Gastroesophageal sphincter (tissue), 4 donors: Measurements from ENCODE around the gene BRK1. TPM values are rescaled to one million over a fixed set of nuclear protein-coding genes. Genes with fewer than 3 reads are reported as not detected.
A peak's percentile ranks its signal among the peaks of the same experiment; 100 is the strongest.
"Not testable (repeated sequence)": the region's sequence is repeated elsewhere in the genome, so short reads cannot be mapped to it uniquely, and the experiment has no call there.

Source experiments
- ATAC-seq: fragments of 150-250 bp; one replicate; pipeline ENCODE4 v1.9.1; 2016; ENCODE audit warnings: mild to moderate bottlenecking, moderate library complexity
- H3K27ac ChIP-seq, 4 donors: fragments of 200-600 bp; sonication (generic) in 3 of 4; 1 replicate in 3 of 4; 2 replicates in 1 of 4; pipeline ENCODE4 v1.5.1; 2016 to 2019
- H3K27me3 ChIP-seq: fragments of 200-600 bp; sonication (generic); one replicate; pipeline ENCODE4 v1.5.1; 2019
- H3K36me3 ChIP-seq, 2 donors: fragments of 200-600 bp; sonication (generic); one replicate each; pipeline ENCODE4 v1.5.1; 2019; ENCODE audit warnings: control low read depth in 1 of 2
- H3K4me1 ChIP-seq, 3 donors: fragments of 200-600 bp; sonication (generic); 1 replicate in 2 of 3; 2 replicates in 1 of 3; pipeline ENCODE4 v1.5.1; 2016 to 2019; ENCODE audit warnings: control low read depth in 2 of 3
- H3K4me3 ChIP-seq, 2 donors: fragments of 200-600 bp; sonication (generic); one replicate each; pipeline ENCODE4 v1.5.1; 2019; ENCODE audit warnings: mild to moderate bottlenecking in 1 of 2, moderate library complexity in 1 of 2
- H3K9me3 ChIP-seq, 3 donors: fragments of 200-600 bp; sonication (generic); one replicate each; pipeline ENCODE4 v1.5.1; 2017 to 2019; ENCODE audit warnings: control low read depth in 2 of 3
- EP300 ChIP-seq: sonication (generic); formaldehyde crosslinking; IDR thresholded peaks from one replicate; pipeline ENCODE4 v1.6.1; 2017; ENCODE audit warnings: antibody characterized with exemption, mild to moderate bottlenecking
- POLR2A ChIP-seq, 2 donors: fragments of 450-650 bp; IDR thresholded peaks; one replicate each; pipeline ENCODE4 v1.6.1; 2017; ENCODE audit warnings: antibody characterized with exemption in 2 of 2, mild to moderate bottlenecking in 2 of 2, moderate library complexity in 1 of 2
- POLR2AphosphoS5 ChIP-seq: sonication (generic); formaldehyde crosslinking; IDR thresholded peaks from one replicate; pipeline ENCODE4 v1.6.1; 2017; ENCODE audit warnings: antibody characterized with exemption
- WGBS, 2 donors: methylation state at CpG; one replicate each; pipeline ENCODE4 v1.1.5; 2018; ENCODE audit warnings: low coverage in 1 of 2; 5-methylcytosine and 5-hydroxymethylcytosine counted together
- total RNA-seq, 4 donors: library from RNA; depleted of rRNA; stranded (reverse); fragments of >200 nt; gene quantifications; one replicate each; pipeline ENCODE4 v1.1.0, GENCODE V29; 2016
- TF ChIP-seq, protein P1 (sequence below), 4 experiments: fragments of 200-600 bp in 2 of 4; fragments of 450-650 bp in 2 of 4; sonication (generic) in 1 of 4; IDR thresholded peaks; one replicate each; pipeline ENCODE4 v1.5.1; 2017 to 2019; ENCODE audit warnings: antibody characterized with exemption in 4 of 4, mild to moderate bottlenecking in 2 of 4, moderate library complexity in 2 of 4

The BRK1 gene
- total RNA-seq, 4 donors from 2014 or later = 121 to 155 (median 139) TPM

DNA sequence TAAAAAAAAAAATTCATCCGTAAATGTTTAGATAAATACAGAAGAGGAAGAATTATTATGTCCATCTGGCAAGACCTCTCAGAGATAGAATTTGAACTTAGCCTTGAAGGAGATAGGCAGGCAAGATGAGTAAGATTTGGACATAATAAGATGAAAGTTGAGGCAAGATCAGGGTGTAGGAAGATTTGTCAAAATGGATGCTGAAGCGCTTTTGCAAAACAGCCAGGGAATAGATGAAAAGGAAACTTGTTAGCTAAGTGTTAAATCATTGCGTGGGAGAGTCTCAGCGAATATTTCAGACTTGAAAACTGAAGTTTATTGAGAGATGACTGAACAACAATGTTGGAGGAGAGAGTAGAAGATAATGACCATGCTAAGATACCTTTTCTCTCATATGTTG is 7.2 kb downstream of the BRK1 start:
- WGBS, 2 donors = 77 to 95% methylated on average over 4 of the region's 4 CpGs
- H3K27me3 ChIP-seq = no peaks in the 10 kb centered on the region
- no peaks in the 10 kb centered on the region for H3K9me3 ChIP-seq
- no peak for ATAC-seq
- TF ChIP-seq EP300 (no peak), POLR2A (IDR thresholded peaks at IDR 0.05) (no peak), POLR2AphosphoS5 (no peak)
- TF ChIP-seq, protein P1, sequence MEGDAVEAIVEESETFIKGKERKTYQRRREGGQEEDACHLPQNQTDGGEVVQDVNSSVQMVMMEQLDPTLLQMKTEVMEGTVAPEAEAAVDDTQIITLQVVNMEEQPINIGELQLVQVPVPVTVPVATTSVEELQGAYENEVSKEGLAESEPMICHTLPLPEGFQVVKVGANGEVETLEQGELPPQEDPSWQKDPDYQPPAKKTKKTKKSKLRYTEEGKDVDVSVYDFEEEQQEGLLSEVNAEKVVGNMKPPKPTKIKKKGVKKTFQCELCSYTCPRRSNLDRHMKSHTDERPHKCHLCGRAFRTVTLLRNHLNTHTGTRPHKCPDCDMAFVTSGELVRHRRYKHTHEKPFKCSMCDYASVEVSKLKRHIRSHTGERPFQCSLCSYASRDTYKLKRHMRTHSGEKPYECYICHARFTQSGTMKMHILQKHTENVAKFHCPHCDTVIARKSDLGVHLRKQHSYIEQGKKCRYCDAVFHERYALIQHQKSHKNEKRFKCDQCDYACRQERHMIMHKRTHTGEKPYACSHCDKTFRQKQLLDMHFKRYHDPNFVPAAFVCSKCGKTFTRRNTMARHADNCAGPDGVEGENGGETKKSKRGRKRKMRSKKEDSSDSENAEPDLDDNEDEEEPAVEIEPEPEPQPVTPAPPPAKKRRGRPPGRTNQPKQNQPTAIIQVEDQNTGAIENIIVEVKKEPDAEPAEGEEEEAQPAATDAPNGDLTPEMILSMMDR (IDR thresholded peaks at IDR 0.05) = no peak
- peaks cover 2 to 39% of the 10 kb centered on the region in 2 donors for H3K36me3 ChIP-seq
- H3K27ac ChIP-seq = no peak overlapping the region
- H3K4me3 ChIP-seq = no peak overlapping the region
- H3K4me1 ChIP-seq = peaks cover 0 to 18% (median 4%) of the 10 kb centered on the region in 3 donors

DNA sequence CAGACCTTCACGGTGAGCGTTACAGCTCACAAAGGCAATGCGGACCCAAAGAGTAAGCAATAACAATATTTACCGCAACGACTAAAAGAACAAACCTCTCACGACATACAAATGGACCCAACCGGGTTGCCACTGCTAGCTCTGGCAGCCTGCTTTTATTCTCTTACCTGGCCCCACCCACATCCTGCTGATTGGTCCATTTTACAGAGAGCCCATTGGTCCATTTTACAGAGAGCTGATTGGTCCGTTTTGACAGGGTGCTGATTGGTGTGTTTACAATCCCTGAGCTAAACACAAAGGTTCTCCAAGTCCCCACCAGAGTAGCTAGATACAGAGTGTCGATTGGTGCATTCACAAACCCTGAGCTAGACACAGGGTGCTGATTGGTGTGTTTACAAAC is 20.4 kb downstream of the BRK1 start:
- not testable (repeated sequence) for ATAC-seq, H3K27ac ChIP-seq, H3K36me3 ChIP-seq, H3K4me1 ChIP-seq, H3K4me3 ChIP-seq, H3K9me3 ChIP-seq, H3K27me3 ChIP-seq
- WGBS, 2 donors = 87 to 94% methylated on average over 6 to 8 of the region's 9 CpGs

DNA sequence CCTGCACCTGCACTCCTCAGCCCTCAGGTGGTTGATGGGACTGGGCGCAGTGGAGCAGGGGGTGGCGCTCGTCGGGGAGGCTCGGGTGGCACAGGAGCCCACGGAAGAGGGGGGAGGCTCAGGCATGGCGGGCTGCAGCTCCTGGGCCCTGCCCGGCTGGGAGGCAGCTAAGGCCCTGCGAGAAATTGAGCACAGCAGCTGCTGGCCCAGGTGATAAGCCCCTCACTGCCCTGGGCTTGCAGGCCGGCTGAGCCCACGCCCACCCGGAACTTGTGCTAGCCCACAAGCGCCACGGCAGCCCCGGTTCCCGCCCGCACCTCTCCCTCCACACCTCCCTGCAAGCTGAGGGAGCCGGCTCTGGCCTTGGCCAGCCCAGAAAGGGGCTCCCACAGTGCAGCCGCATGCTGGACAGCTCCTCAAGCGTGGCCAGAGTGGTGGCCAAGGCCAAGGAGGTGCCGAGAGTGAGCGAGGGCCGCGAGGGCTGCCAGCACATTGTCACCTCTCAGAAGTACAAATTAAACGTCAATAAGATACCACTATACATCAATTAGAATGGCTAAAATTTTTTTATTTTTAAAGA is 21.0 kb downstream of the BRK1 start:
- Histone ChIP-seq H3K36me3 (no peaks in the 10 kb centered on the region), H3K4me3 (no peak overlapping the region), H3K4me1 (peaks cover 0 to 4% (median 0%) of the 10 kb centered on the region in 3 donors), H3K9me3 (no peaks in the 10 kb centered on the region), H3K27ac (no peak overlapping the region), H3K27me3 (no peaks in the 10 kb centered on the region)
- no peak for ATAC-seq
- WGBS, 2 donors = 92% methylated on average over 6 of the region's 25 CpGs; no CpG with 5 or more reads in 1 of the 2 donors
- TF ChIP-seq POLR2AphosphoS5 (no peak), POLR2A (IDR thresholded peaks at IDR 0.05) (no peak)
- TF ChIP-seq, protein P1 (IDR thresholded peaks at IDR 0.05) = no peak

DNA sequence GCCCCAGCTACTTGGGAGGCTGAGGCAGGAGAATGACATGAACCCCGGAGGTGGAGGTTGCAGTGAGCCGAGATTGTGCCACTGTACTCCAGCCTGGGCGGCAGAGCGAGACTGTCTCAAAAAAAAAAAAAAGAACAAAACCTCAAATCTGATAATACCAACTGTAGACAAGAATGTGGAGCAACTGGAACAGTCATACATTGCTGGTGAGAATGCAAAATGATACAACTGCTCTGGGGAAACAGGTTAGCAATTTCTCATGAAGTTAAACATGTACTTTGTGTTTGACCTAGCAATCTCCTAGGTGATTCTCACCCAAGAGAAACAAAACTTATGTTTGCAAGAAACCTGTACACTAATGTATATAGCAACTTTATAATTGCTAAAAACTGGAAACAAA is 21.7 kb downstream of the BRK1 start:
- Histone ChIP-seq H3K27ac (no peak overlapping the region), H3K4me1 (peaks cover 0 to 4% (median 0%) of the 10 kb centered on the region in 3 donors), H3K4me3 (no peak overlapping the region), H3K36me3 (no peaks in the 10 kb centered on the region), H3K9me3 (no peaks in the 10 kb centered on the region), H3K27me3 (no peaks in the 10 kb centered on the region)
- 80 to 100% methylated on average over 1 of the region's 4 CpGs for WGBS, 2 donors
- no peak for ATAC-seq
- TF ChIP-seq EP300 (no peak), POLR2AphosphoS5 (no peak), POLR2A (IDR thresholded peaks at IDR 0.05) (no peak)
- TF ChIP-seq, protein P1 (IDR thresholded peaks at IDR 0.05) = no peak

DNA sequence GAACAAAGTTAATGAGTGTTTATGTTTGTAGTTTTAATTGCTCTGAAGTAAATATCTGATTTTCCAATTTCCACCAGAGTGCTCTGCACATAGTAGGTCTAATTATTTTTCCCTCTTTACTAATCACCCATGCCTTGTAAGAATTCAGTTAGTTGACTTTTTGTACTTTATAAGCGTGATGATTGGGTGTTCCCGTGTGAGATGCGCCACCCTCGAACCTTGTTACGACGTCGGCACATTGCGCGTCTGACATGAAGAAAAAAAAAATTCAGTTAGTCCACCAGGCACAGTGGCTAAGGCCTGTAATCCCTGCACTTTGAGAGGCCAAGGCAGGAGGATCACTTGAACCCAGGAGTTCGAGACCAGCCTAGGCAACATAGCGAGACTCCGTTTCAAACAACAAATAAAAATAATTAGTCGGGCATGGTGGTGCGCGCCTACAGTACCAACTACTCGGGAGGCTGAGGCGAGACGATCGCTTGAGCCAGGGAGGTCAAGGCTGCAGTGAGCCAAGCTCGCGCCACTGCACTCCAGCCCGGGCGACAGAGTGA is 25.6 kb downstream of the BRK1 start:
- peak overlapping the region in 1 of 2 donors; percentile 85 for H3K4me3 ChIP-seq
- H3K27me3 ChIP-seq = no peaks in the 10 kb centered on the region
- TF ChIP-seq, protein P1 (IDR thresholded peaks at IDR 0.05) = no peak
- TF ChIP-seq EP300 = no peak
- no peak for TF ChIP-seq POLR2A (IDR thresholded peaks at IDR 0.05)
- TF ChIP-seq POLR2AphosphoS5 = no peak
- H3K9me3 ChIP-seq = no peaks in the 10 kb centered on the region
- H3K4me1 ChIP-seq = peaks cover 0 to 43% (median 15%) of the 10 kb centered on the region in 3 donors
- no peaks in the 10 kb centered on the region for H3K36me3 ChIP-seq
- H3K27ac ChIP-seq = peak overlapping the region in 3 of 4 donors; percentile 94 to 98 (median 95)
- ATAC-seq = no peak
- 60 to 83% methylated on average over 1 to 20 of the region's 23 CpGs for WGBS, 2 donors
